CD4-positive, alpha-beta T cell (primary cell): ENCODE results near the gene PLBD2. TPM values are rescaled to one million over a fixed set of nuclear protein-coding genes. Genes with fewer than 3 reads are reported as not detected.

Experiments
- ATAC-seq: fragments of 200-7000 bp; cut with Tn5 transposase; one replicate; pipeline ENCODE4 v1.10.0; 2022; ENCODE audit warnings: mild to moderate bottlenecking; ENCODE audit not compliant: poor library complexity
- CTCF ChIA-PET: fragments of 350-600 bp; sonication (Branson Sonifier 250); formaldehyde crosslinking; loops from one replicate; lab custom pipeline; 2021; ENCODE audit warnings: antibody characterized with exemption, inconsistent platforms; lab: Charles Lee
- POLR2A ChIA-PET: fragments of 350-600 bp; sonication (Branson Sonifier 250); formaldehyde crosslinking; loops from one replicate; lab custom pipeline; 2021; ENCODE audit warnings: antibody characterized with exemption, inconsistent platforms; lab: Charles Lee
- DNase-seq, 14 experiments: peaks; one replicate each; pipeline ENCODE4 v3.0.0-alpha.2; 2013 to 2020; ENCODE audit warnings: mixed read lengths in 2 of 14
- H3K27ac ChIP-seq, 2 donors: one replicate each; pipeline versions ENCODE4 v1.5.1 to v1.7.0; 2013; ENCODE audit warnings: low read length in 2 of 2, low read depth in 1 of 2, mild to moderate bottlenecking in 1 of 2
- H3K27me3 ChIP-seq, 2 experiments: 1 replicate in 1 of 2; 2 replicates in 1 of 2; pipeline versions ENCODE4 v1.6.1 to v1.7.0; 2013; ENCODE audit warnings: low read length in 2 of 2, control low read depth in 1 of 2, mild to moderate bottlenecking in 1 of 2, moderate library complexity in 1 of 2; ENCODE audit not compliant: insufficient read depth in 2 of 2, control insufficient read depth in 1 of 2
- H3K36me3 ChIP-seq: one replicate; pipeline ENCODE4 v1.6.1; 2013; ENCODE audit warnings: low read length, control low read depth; ENCODE audit not compliant: insufficient read depth
- H3K4me1 ChIP-seq: one replicate; pipeline ENCODE4 v1.6.1; 2013; ENCODE audit warnings: low read length, control low read depth; ENCODE audit not compliant: insufficient read depth
- H3K4me3 ChIP-seq: one replicate; pipeline ENCODE4 v1.5.1; 2013; ENCODE audit warnings: mild to moderate bottlenecking, low read length, moderate library complexity
- H3K9me3 ChIP-seq, 2 experiments: 1 replicate in 1 of 2; 2 replicates in 1 of 2; pipeline versions ENCODE4 v1.6.1 to v1.7.0; 2013; ENCODE audit warnings: low read length in 2 of 2, mild to moderate bottlenecking in 2 of 2, control low read depth in 1 of 2, moderate library complexity in 1 of 2; ENCODE audit not compliant: control insufficient read depth in 1 of 2, insufficient read depth in 1 of 2
- H3K27ac Mint-ChIP-seq: one replicate; pipeline ENCODE4 v1.8.0; 2020; ENCODE audit warnings: mixed read lengths
- H3K27me3 Mint-ChIP-seq: one replicate; pipeline ENCODE4 v1.8.0; 2021; ENCODE audit warnings: mixed read lengths
- H3K36me3 Mint-ChIP-seq: one replicate; pipeline ENCODE4 v1.8.0; 2021; ENCODE audit warnings: low read depth, mixed read lengths
- H3K4me1 Mint-ChIP-seq: one replicate; pipeline ENCODE4 v1.8.0; 2021; ENCODE audit warnings: low read depth, mixed read lengths
- H3K4me3 Mint-ChIP-seq: one replicate; pipeline ENCODE4 v1.8.0; 2020; ENCODE audit warnings: mild to moderate bottlenecking, mixed read lengths
- H3K9me3 Mint-ChIP-seq: one replicate; pipeline ENCODE4 v1.8.0; 2020; ENCODE audit warnings: mixed read lengths
- CTCF ChIP-seq: fragments of 200-600 bp; IDR thresholded peaks from one replicate; pipeline ENCODE4 v1.8.0; 2022; ENCODE audit warnings: antibody characterized with exemption, mild to moderate bottlenecking
- intact Hi-C, 2 experiments: fragments of 100-400 bp; cut with DNase I in 1 of 2; cut with micrococcal nuclease in 1 of 2; formaldehyde crosslinking; loops; one replicate each; pipeline versions ENCODE4 v1.15.1 to v1.9.0; 2023 to 2025; cut with DNase I, micrococcal nuclease
- total RNA-seq, 174 experiments: library from RNA in 2 of 174; stranded (reverse) in 2 of 174; gene quantifications; one replicate each; pipeline ENCODE4 v1.2.3 and lab custom pipeline; 2021 to 2026

PLBD2 gene
- total RNA-seq, 2 experiments from 2014 or later, result 10.4 to 12.2 TPM

- CTCF ChIA-PET, result no interaction called here
- TF ChIP-seq CTCF, result no peak
Measured at GRCh38 chr12:113371808-113372207, 13.4 kb downstream of the PLBD2 start.

GRCh38 chr12:113372371-113372770, 14.0 kb downstream of the PLBD2 start:
- H3K4me1 ChIP-seq, result no peaks in the 10 kb centered on the region
- Mint-ChIP-seq H3K4me1 (no peaks in the 10 kb centered on the region), H3K36me3 (peaks cover 68% of the 10 kb centered on the region), H3K27me3 (no peaks in the 10 kb centered on the region), H3K9me3 (no peaks in the 10 kb centered on the region), H3K4me3 (no peak overlapping the region), H3K27ac (no peak overlapping the region)
- intact Hi-C loops, result no loop called here
- ATAC-seq (no peak), DNase-seq (no peak)
- no peak overlapping the region for H3K4me3 ChIP-seq
- H3K27me3 ChIP-seq, result no peaks in the 10 kb centered on the region
- POLR2A ChIA-PET, result no interaction called here
- no peak overlapping the region for H3K27ac ChIP-seq
- no peak for TF ChIP-seq CTCF
- CTCF ChIA-PET, result no interaction called here
- H3K36me3 ChIP-seq, result peaks cover 24% of the 10 kb centered on the region
- peaks cover 0 to 10% of the 10 kb centered on the region in 2 experiments for H3K9me3 ChIP-seq

More at GRCh38 chr12:113371808-113372207, 13.4 kb downstream of the PLBD2 start:
- no peaks in the 10 kb centered on the region for H3K9me3 Mint-ChIP-seq
- no peak overlapping the region for H3K4me3 Mint-ChIP-seq
- peaks cover 63% of the 10 kb centered on the region for H3K36me3 Mint-ChIP-seq
- Histone ChIP-seq H3K36me3 (peaks cover 21% of the 10 kb centered on the region), H3K4me3 (no peak overlapping the region), H3K4me1 (no peaks in the 10 kb centered on the region), H3K27ac (no peak overlapping the region), H3K27me3 (no peaks in the 10 kb centered on the region), H3K9me3 (peaks cover 0 to 10% of the 10 kb centered on the region in 2 experiments)
- no peak overlapping the region for H3K27ac Mint-ChIP-seq
- no peak for DNase-seq
- ATAC-seq, result no peak
- POLR2A ChIA-PET, result no interaction called here
- no peaks in the 10 kb centered on the region for H3K4me1 Mint-ChIP-seq
- H3K27me3 Mint-ChIP-seq, result no peaks in the 10 kb centered on the region
- intact Hi-C loops, result no loop called here

GRCh38 chr12:113373440-113373839, 15.1 kb downstream of the PLBD2 start:
- Histone ChIP-seq H3K4me3 (no peak overlapping the region), H3K27ac (no peak overlapping the region), H3K4me1 (no peaks in the 10 kb centered on the region), H3K36me3 (peaks cover 24% of the 10 kb centered on the region), H3K27me3 (no peaks in the 10 kb centered on the region), H3K9me3 (peaks cover 0 to 10% of the 10 kb centered on the region in 2 experiments)
- POLR2A ChIA-PET, result no interaction called here
- CTCF ChIA-PET, result no interaction called here
- DNase-seq (no peak), ATAC-seq (no peak)
- Mint-ChIP-seq H3K4me3 (no peak overlapping the region), H3K27ac (no peak overlapping the region), H3K36me3 (peaks cover 72% of the 10 kb centered on the region), H3K27me3 (no peaks in the 10 kb centered on the region), H3K4me1 (no peaks in the 10 kb centered on the region), H3K9me3 (no peaks in the 10 kb centered on the region)
- intact Hi-C loops, result no loop called here
- no peak for TF ChIP-seq CTCF
